HG03354 (cell line): ENCODE results near the gene DMRT3.
"Not testable (repeated sequence)": the region's sequence is repeated elsewhere in the genome, so short reads cannot be mapped to it uniquely, and the experiment has no call there.

Source experiments
- ATAC-seq: cut with Tn5 transposase; IDR thresholded peaks from one replicate; pipeline ENCODE4 v1.9.1; 2021; ENCODE audit warnings: mild to moderate bottlenecking; ENCODE audit not compliant: unreplicated experiment, poor library complexity, severe bottlenecking

DMRT3 gene

GRCh38 chr9:995192-995591 lies 18.7 kb downstream of the DMRT3 start:
- ATAC-seq = no peak

GRCh38 chr9:995781-996180 lies 19.3 kb downstream of the DMRT3 start:
- ATAC-seq = no peak

GRCh38 chr9:998299-999110 lies 22.1 kb downstream of the DMRT3 start:
- ATAC-seq = not testable (repeated sequence)

- ATAC-seq = no peak
Observed at GRCh38 chr9:1001838-1002237, 25.4 kb downstream of the DMRT3 start.

- ATAC-seq = no peak
Observed at GRCh38 chr9:1002678-1003077, 26.2 kb downstream of the DMRT3 start.

- no peak for ATAC-seq
Observed at GRCh38 chr9:1005043-1005667, 28.7 kb downstream of the DMRT3 start.

GRCh38 chr9:1007312-1007711 lies 30.9 kb downstream of the DMRT3 start:
- ATAC-seq = no peak

GRCh38 chr9:1008216-1008615 lies 31.8 kb downstream of the DMRT3 start:
- ATAC-seq = no peak

- peak; percentile 99 for ATAC-seq
Observed at GRCh38 chr9:1009101-1009707, 32.7 kb downstream of the DMRT3 start.

GRCh38 chr9:1013021-1013420 lies 36.6 kb downstream of the DMRT3 start:
- no peak for ATAC-seq

- ATAC-seq = no peak
Observed at GRCh38 chr9:1014225-1014624, 37.8 kb downstream of the DMRT3 start.

- no peak for ATAC-seq
Observed at GRCh38 chr9:1014640-1015039, 38.2 kb downstream of the DMRT3 start.

- ATAC-seq = no peak
Observed at GRCh38 chr9:1018121-1018520, 41.7 kb downstream of the DMRT3 start.

GRCh38 chr9:1024112-1024511 lies 47.7 kb downstream of the DMRT3 start:
- ATAC-seq = no peak

- no peak for ATAC-seq
Observed at GRCh38 chr9:1025131-1025530, 48.7 kb downstream of the DMRT3 start.

- ATAC-seq = no peak
Observed at GRCh38 chr9:1026219-1026618, 49.8 kb downstream of the DMRT3 start.

GRCh38 chr9:1028501-1029190 lies 52.2 kb downstream of the DMRT3 start:
- ATAC-seq = no peak

GRCh38 chr9:1031951-1032601 lies 55.6 kb downstream of the DMRT3 start:
- no peak for ATAC-seq

GRCh38 chr9:1034271-1034670 lies 57.8 kb downstream of the DMRT3 start:
- ATAC-seq = no peak

GRCh38 chr9:1039589-1039988 lies 63.1 kb downstream of the DMRT3 start:
- ATAC-seq = no peak
